HCT116 (cell line): Measurements from ENCODE around the gene NDUFA3.

ENCODE experiments used
- CTCF ChIP-seq, 3 experiments: fragments of 200-600 bp in 1 of 3; sonication (generic) in 1 of 3; IDR thresholded peaks in 2 of 3; conservative IDR thresholded peaks in 1 of 3; 2 replicates each; pipeline ENCODE4 v1.5.1; 2012 to 2017; ENCODE audit warnings: low read depth in 2 of 3, low read length in 2 of 3, antibody characterized with exemption in 1 of 3, borderline replicate concordance in 1 of 3, control low read depth in 1 of 3, mild to moderate bottlenecking in 1 of 3, mixed read lengths in 1 of 3, mixed run types in 1 of 3, moderate library complexity in 1 of 3; ENCODE audit not compliant: insufficient read depth in 1 of 3
- EZH2 ChIP-seq: fragments of 200-600 bp; sonication (generic); IDR thresholded peaks from 2 replicates; pipeline ENCODE4 v1.6.1; 2017; ENCODE audit warnings: antibody characterized with exemption, mixed run types
- EZH2phosphoT487 ChIP-seq: fragments of 200-600 bp; IDR thresholded peaks from 2 replicates; pipeline ENCODE4 v1.6.1; 2018; ENCODE audit warnings: antibody characterized with exemption, borderline replicate concordance
- JUND ChIP-seq: IDR thresholded peaks from 2 replicates; pipeline ENCODE4 v1.6.1; 2012
- POLR2A ChIP-seq: IDR thresholded peaks from 2 replicates; pipeline ENCODE4 v1.7.0; 2011; ENCODE audit warnings: borderline replicate concordance; ENCODE audit not compliant: insufficient read depth, insufficient read length; ENCODE audit errors: extremely low read depth
- TCF7L2 ChIP-seq: IDR thresholded peaks from 2 replicates; pipeline ENCODE4 v1.7.0; 2011; ENCODE audit warnings: borderline replicate concordance, inconsistent platforms; ENCODE audit not compliant: insufficient read depth, insufficient read length; ENCODE audit errors: extremely low read depth
- YY1 ChIP-seq: IDR thresholded peaks from 2 replicates; pipeline ENCODE4 v1.6.1; 2011; ENCODE audit warnings: low read length, low read depth, moderate library complexity, mild to moderate bottlenecking; ENCODE audit not compliant: insufficient replicate concordance; ENCODE audit errors: extremely low read depth
- ZFX ChIP-seq: fragments of 450-650 bp; IDR thresholded peaks from 2 replicates; pipeline ENCODE4 v1.6.1; 2017
- ZNF274 ChIP-seq: fragments of 200-500 bp; sonication (Bioruptor generic); IDR thresholded peaks from 2 replicates; pipeline ENCODE4 v1.6.1; 2014; ENCODE audit warnings: mild to moderate bottlenecking, low read depth, low read length, inconsistent platforms
- TF ChIP-seq, protein P1 (sequence below): IDR thresholded peaks from 2 replicates; pipeline ENCODE4 v1.6.1; 2012
- TF ChIP-seq, protein P2 (sequence below): IDR thresholded peaks from 2 replicates; pipeline ENCODE4 v1.6.1; 2012

GRCh38 chr19:54141356-54141755 is 38.7 kb downstream of the NDUFA3 start:
- no peak for TF ChIP-seq POLR2A
- TF ChIP-seq CTCF (IDR thresholded peaks at IDR 0.05 in 2 of 3, conservative IDR thresholded peaks at IDR 0.05 in 1 of 3; ENCODE audit: borderline replicate concordance in 1 of 3, insufficient read depth in 1 of 3, low read depth in 2 of 3, low read length in 2 of 3), result no peak
- no peak for TF ChIP-seq EZH2
- TF ChIP-seq TCF7L2, result no peak
- TF ChIP-seq EZH2phosphoT487, result no peak
- TF ChIP-seq, protein P1, sequence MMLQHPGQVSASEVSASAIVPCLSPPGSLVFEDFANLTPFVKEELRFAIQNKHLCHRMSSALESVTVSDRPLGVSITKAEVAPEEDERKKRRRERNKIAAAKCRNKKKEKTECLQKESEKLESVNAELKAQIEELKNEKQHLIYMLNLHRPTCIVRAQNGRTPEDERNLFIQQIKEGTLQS, result no peak
- TF ChIP-seq YY1, result no peak
- no peak for TF ChIP-seq ZFX
- no peak for TF ChIP-seq JUND
- TF ChIP-seq, protein P2, sequence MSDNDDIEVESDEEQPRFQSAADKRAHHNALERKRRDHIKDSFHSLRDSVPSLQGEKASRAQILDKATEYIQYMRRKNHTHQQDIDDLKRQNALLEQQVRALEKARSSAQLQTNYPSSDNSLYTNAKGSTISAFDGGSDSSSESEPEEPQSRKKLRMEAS, result no peak
- no peak for TF ChIP-seq ZNF274
